HepG2 (cell line): ENCODE data around the gene GPN2. TPM values are rescaled to one million over a fixed set of nuclear protein-coding genes. Genes with fewer than 3 reads are reported as not detected.

Source experiments
- FOXA1 ChIP-seq, 2 experiments: fragments of 450-650 bp in 1 of 2; sonication (generic) in 1 of 2; formaldehyde crosslinking in 1 of 2; IDR thresholded peaks; 2 replicates each; pipeline versions ENCODE4 v1.4.0 to v1.6.1; 2016 to 2020; ENCODE audit warnings: missing genetic modification reagents in 1 of 2
- GZF1 ChIP-seq: sonication (generic); formaldehyde crosslinking; IDR thresholded peaks from 2 replicates; pipeline ENCODE4 v1.5.1; 2020; ENCODE audit warnings: mild to moderate bottlenecking, missing genetic modification reagents
- MTF1 ChIP-seq: sonication (generic); formaldehyde crosslinking; IDR thresholded peaks from 2 replicates; pipeline ENCODE4 v1.5.0; 2020; ENCODE audit warnings: missing genetic modification reagents
- NAIF1 ChIP-seq: sonication (generic); formaldehyde crosslinking; IDR thresholded peaks from 2 replicates; pipeline ENCODE4 v1.5.0; 2020; ENCODE audit warnings: mild to moderate bottlenecking, missing genetic modification reagents, borderline replicate concordance
- NCOR1 ChIP-seq: fragments of 200-600 bp; sonication (generic); IDR thresholded peaks from 2 replicates; pipeline ENCODE4 v1.7.0; 2017; ENCODE audit warnings: antibody characterized with exemption, low read length, borderline replicate concordance
- NFYB ChIP-seq: sonication (generic); formaldehyde crosslinking; IDR thresholded peaks from 2 replicates; pipeline ENCODE4 v1.4.0; 2020; ENCODE audit warnings: missing genetic modification reagents
- NPAS2 ChIP-seq: sonication (generic); formaldehyde crosslinking; IDR thresholded peaks from 2 replicates; pipeline ENCODE4 v1.8.0; 2022; ENCODE audit warnings: mild to moderate bottlenecking, missing genetic modification reagents, borderline replicate concordance
- RFX1 ChIP-seq: fragments of 450-650 bp; IDR thresholded peaks from 2 replicates; pipeline ENCODE4 v1.6.1; 2017
- RNF2 ChIP-seq: fragments of 450-650 bp; conservative IDR thresholded peaks from 2 replicates; pipeline ENCODE4 v1.6.1; 2016; ENCODE audit warnings: low read depth
- SOX5 ChIP-seq: IDR thresholded peaks from 2 replicates; pipeline ENCODE4 v1.6.1; 2016; ENCODE audit warnings: borderline replicate concordance
- SP4 ChIP-seq: sonication (generic); formaldehyde crosslinking; IDR thresholded peaks from 2 replicates; pipeline ENCODE4 v1.8.1; 2023; ENCODE audit warnings: mild to moderate bottlenecking, missing genetic modification reagents
- SPEN ChIP-seq: sonication (generic); formaldehyde crosslinking; IDR thresholded peaks from 2 replicates; pipeline ENCODE4 v1.5.1; 2020; ENCODE audit warnings: low read depth, mild to moderate bottlenecking, missing genetic modification reagents
- XRCC5 ChIP-seq: fragments of 200-400 bp; formaldehyde crosslinking; optimal IDR thresholded peaks from 2 replicates; pipeline ENCODE3; 2017; ENCODE audit warnings: mild to moderate bottlenecking, low read length
- ZNF329 ChIP-seq: sonication (generic); formaldehyde crosslinking; IDR thresholded peaks from 2 replicates; pipeline ENCODE4 v1.9.0; 2021; ENCODE audit warnings: low read depth, mild to moderate bottlenecking, missing genetic modification reagents
- ZNF331 ChIP-seq: sonication (generic); formaldehyde crosslinking; IDR thresholded peaks from 2 replicates; pipeline ENCODE4 v1.4.0; 2020; ENCODE audit warnings: missing genetic modification reagents
- ZNF33A ChIP-seq: sonication (generic); formaldehyde crosslinking; IDR thresholded peaks from 2 replicates; pipeline ENCODE4 v1.5.1; 2020; ENCODE audit warnings: missing genetic modification reagents, mild to moderate bottlenecking, moderate library complexity, borderline replicate concordance
- ZNF562 ChIP-seq: sonication (generic); formaldehyde crosslinking; IDR thresholded peaks from 2 replicates; pipeline ENCODE4 v1.8.0; 2022; ENCODE audit warnings: missing genetic modification reagents, borderline replicate concordance
- ZNF598 ChIP-seq: sonication (generic); formaldehyde crosslinking; IDR thresholded peaks from 2 replicates; pipeline ENCODE4 v1.5.1; 2020; ENCODE audit warnings: mild to moderate bottlenecking, missing genetic modification reagents, borderline replicate concordance
- ZNF605 ChIP-seq: sonication (generic); formaldehyde crosslinking; IDR thresholded peaks from 2 replicates; pipeline ENCODE4 v1.8.0; 2022; ENCODE audit warnings: mild to moderate bottlenecking, missing genetic modification reagents
- ZNF629 ChIP-seq: sonication (generic); formaldehyde crosslinking; conservative IDR thresholded peaks from 2 replicates; pipeline ENCODE4 v1.5.0; 2020; ENCODE audit warnings: missing genetic modification reagents
- ZNF747 ChIP-seq: sonication (generic); formaldehyde crosslinking; IDR thresholded peaks from 2 replicates; pipeline ENCODE4 v1.8.1; 2023; ENCODE audit warnings: missing genetic modification reagents, mild to moderate bottlenecking, borderline replicate concordance
- polyA plus RNA-seq, 8 experiments: library from polyadenylated mRNA; depleted of rRNA in 3 of 8; stranded (reverse) in 7 of 8; unstranded in 1 of 8; fragments of >200 nt; fragmentation: Illumina TruSeq in 4 of 8; extraction: Trizol in 4 of 8; gene quantifications; 2 replicates each; pipeline versions ENCODE4 v1.2.1 to v1.2.3, GENCODE V29; 2011 to 2016; ENCODE audit warnings: low read depth in 4 of 8, missing spikeins in 1 of 8, mixed read lengths in 1 of 8; ENCODE audit not compliant: insufficient read depth in 1 of 8
- total RNA-seq, 5 experiments: library from RNA; depleted of rRNA; stranded (reverse); fragments of >200 nt; fragmentation: Illumina TruSeq; extraction: Trizol; gene quantifications; 2 replicates each; pipeline ENCODE4 v1.2.3, GENCODE V29; 2016; ENCODE audit warnings: low read depth in 1 of 5
- TF ChIP-seq, protein P1 (sequence below): IDR thresholded peaks from 2 replicates; pipeline ENCODE4 v1.6.1; 2016; ENCODE audit warnings: low read depth
- TF ChIP-seq, protein P2 (sequence below): sonication (generic); formaldehyde crosslinking; IDR thresholded peaks from 2 replicates; pipeline ENCODE4 v1.5.0; 2020; ENCODE audit warnings: missing genetic modification reagents, mild to moderate bottlenecking, borderline replicate concordance
- TF ChIP-seq, protein P3 (sequence below): sonication (generic); formaldehyde crosslinking; IDR thresholded peaks from 2 replicates; pipeline ENCODE4 v1.4.0; 2020; ENCODE audit warnings: low read depth, mild to moderate bottlenecking, missing genetic modification reagents
- TF ChIP-seq, protein P4 (sequence below): sonication (generic); formaldehyde crosslinking; conservative IDR thresholded peaks from 2 replicates; pipeline ENCODE4 v1.8.0; 2022; ENCODE audit warnings: mild to moderate bottlenecking, moderate library complexity, missing genetic modification reagents

The GPN2 gene
- total and polyA plus RNA-seq, 2 of the 13 experiments (the other 11 are each of a cell fraction or from before 2014, with no cell fraction given), result 19.3 to 38.9 TPM

DNA sequence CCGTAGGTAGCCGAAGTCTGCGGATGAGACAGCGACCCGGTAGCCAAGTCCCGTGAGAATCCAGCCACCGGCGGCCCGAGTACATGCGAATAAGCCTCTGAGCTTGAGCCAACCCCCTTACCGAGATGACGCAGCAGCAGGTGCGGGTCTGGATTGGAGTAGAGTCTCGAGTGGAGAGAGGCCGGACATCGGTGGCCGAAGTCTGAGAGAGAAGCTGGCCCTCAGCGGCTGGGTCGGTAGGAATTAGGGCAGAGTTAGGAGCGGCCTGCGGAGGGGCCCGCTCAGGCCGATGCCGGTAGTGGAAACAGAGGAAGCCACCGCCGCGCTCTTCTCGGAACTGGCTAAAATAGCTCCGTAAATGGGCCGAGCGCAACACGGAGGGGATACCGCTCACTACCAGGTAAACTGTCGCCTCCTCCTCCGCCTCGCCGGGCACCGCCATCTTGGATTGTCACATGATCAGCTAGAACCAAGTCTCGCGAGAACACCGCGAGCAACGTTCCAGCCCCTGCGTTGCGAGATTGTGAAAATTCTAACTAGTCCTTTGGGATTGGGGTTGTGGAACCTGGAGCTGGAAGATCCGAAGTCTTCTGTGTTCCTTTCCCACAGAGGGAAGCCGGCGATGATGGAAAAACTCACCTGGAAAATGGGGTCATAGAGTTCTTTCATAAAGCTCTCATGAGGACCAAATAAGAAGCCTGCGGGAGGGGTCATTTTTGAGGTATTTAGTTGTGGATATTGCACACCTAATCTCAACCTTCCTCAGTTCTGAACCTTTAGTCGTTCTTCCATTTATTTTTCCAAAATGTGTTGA is 10.1 kb upstream of the GPN2 start, which contains the start of gene GPATCH3 (continued):
- TF ChIP-seq NCOR1 (no peak; the same call in 1 of the 2 replicates), NFYB (CRISPR knock-in tag) (0 out of 2 replicates have a peak, but pooled peaks have one; percentile 11), ZNF629 (CRISPR knock-in tag) (no peak), ZNF329 (CRISPR knock-in tag) (no peak), NAIF1 (peak; percentile 34; the same call in 1 of the 2 replicates), FOXA1 (IDR thresholded peaks at IDR 0.05) (no peak), FOXA1 (CRISPR knock-in tag; IDR thresholded peaks at IDR 0.05) (0 out of 2 replicates have a peak, but pooled peaks have one; percentile 13), ZNF331 (CRISPR knock-in tag) (peak; percentile 60), XRCC5 (no peak), ZNF605 (CRISPR knock-in tag) (peak; percentile 76), SPEN (CRISPR knock-in tag) (peak; percentile 93), NPAS2 (CRISPR knock-in tag) (no peak), GZF1 (CRISPR knock-in tag) (no peak), ZNF598 (CRISPR knock-in tag) (no peak), MTF1 (no peak; the same call in 1 of the 2 replicates), SOX5 (CRISPR knock-in tag) (peak; percentile 67; the same call in 1 of the 2 replicates), SP4 (CRISPR knock-in tag) (peak; percentile 55; the same call in 1 of the 2 replicates), RNF2 (no peak), ZNF747 (CRISPR knock-in tag) (peak; percentile 41; the same call in 1 of the 2 replicates), RFX1 (no peak), ZNF562 (no peak), ZNF33A (CRISPR knock-in tag) (0 out of 2 replicates have a peak, but pooled peaks have one; percentile 37)
- TF ChIP-seq, protein P1, sequence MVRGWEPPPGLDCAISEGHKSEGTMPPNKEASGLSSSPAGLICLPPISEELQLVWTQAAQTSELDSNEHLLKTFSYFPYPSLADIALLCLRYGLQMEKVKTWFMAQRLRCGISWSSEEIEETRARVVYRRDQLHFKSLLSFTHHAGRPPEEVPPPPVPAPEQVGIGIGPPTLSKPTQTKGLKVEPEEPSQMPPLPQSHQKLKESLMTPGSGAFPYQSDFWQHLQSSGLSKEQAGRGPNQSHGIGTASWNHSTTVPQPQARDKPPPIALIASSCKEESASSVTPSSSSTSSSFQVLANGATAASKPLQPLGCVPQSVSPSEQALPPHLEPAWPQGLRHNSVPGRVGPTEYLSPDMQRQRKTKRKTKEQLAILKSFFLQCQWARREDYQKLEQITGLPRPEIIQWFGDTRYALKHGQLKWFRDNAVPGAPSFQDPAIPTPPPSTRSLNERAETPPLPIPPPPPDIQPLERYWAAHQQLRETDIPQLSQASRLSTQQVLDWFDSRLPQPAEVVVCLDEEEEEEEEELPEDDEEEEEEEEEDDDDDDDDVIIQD (CRISPR knock-in tag), result 0 out of 2 replicates have a peak, but pooled peaks have one; percentile 54
- TF ChIP-seq, protein P2, sequence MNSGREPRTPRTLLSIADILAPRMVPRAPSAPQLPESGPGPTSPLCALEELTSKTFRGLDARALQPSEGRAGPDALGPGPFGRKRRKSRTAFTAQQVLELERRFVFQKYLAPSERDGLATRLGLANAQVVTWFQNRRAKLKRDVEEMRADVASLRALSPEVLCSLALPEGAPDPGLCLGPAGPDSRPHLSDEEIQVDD (CRISPR knock-in tag), result peak; percentile 50; the same call in 1 of the 2 replicates
- TF ChIP-seq, protein P3, sequence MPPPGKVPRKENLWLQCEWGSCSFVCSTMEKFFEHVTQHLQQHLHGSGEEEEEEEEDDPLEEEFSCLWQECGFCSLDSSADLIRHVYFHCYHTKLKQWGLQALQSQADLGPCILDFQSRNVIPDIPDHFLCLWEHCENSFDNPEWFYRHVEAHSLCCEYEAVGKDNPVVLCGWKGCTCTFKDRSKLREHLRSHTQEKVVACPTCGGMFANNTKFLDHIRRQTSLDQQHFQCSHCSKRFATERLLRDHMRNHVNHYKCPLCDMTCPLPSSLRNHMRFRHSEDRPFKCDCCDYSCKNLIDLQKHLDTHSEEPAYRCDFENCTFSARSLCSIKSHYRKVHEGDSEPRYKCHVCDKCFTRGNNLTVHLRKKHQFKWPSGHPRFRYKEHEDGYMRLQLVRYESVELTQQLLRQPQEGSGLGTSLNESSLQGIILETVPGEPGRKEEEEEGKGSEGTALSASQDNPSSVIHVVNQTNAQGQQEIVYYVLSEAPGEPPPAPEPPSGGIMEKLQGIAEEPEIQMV, result peak; percentile 50; the same call in 1 of the 2 replicates
- TF ChIP-seq, protein P4, sequence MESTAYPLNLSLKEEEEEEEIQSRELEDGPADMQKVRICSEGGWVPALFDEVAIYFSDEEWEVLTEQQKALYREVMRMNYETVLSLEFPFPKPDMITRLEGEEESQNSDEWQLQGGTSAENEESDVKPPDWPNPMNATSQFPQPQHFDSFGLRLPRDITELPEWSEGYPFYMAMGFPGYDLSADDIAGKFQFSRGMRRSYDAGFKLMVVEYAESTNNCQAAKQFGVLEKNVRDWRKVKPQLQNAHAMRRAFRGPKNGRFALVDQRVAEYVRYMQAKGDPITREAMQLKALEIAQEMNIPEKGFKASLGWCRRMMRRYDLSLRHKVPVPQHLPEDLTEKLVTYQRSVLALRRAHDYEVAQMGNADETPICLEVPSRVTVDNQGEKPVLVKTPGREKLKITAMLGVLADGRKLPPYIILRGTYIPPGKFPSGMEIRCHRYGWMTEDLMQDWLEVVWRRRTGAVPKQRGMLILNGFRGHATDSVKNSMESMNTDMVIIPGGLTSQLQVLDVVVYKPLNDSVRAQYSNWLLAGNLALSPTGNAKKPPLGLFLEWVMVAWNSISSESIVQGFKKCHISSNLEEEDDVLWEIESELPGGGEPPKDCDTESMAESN (CRISPR knock-in tag), result peak; percentile 68
